Ovary (tissue), 3 donors: ENCODE measurements around the gene ALG14.

Experiments used
- EP300 ChIP-seq: sonication (generic); formaldehyde crosslinking; IDR thresholded peaks from one replicate; pipeline ENCODE4 v1.6.1; 2017; ENCODE audit warnings: antibody characterized with exemption
- TF ChIP-seq, protein P1 (sequence below), 3 donors: fragments of 450-650 bp in 2 of 3; fragments of 200-600 bp in 1 of 3; IDR thresholded peaks; one replicate each; pipeline versions ENCODE4 v1.5.1 to v1.8.0; 2016 to 2022; ENCODE audit warnings: antibody characterized with exemption in 3 of 3, mild to moderate bottlenecking in 1 of 3
- donor health status: DM: no; HTN: no; CAD: no.

DNA sequence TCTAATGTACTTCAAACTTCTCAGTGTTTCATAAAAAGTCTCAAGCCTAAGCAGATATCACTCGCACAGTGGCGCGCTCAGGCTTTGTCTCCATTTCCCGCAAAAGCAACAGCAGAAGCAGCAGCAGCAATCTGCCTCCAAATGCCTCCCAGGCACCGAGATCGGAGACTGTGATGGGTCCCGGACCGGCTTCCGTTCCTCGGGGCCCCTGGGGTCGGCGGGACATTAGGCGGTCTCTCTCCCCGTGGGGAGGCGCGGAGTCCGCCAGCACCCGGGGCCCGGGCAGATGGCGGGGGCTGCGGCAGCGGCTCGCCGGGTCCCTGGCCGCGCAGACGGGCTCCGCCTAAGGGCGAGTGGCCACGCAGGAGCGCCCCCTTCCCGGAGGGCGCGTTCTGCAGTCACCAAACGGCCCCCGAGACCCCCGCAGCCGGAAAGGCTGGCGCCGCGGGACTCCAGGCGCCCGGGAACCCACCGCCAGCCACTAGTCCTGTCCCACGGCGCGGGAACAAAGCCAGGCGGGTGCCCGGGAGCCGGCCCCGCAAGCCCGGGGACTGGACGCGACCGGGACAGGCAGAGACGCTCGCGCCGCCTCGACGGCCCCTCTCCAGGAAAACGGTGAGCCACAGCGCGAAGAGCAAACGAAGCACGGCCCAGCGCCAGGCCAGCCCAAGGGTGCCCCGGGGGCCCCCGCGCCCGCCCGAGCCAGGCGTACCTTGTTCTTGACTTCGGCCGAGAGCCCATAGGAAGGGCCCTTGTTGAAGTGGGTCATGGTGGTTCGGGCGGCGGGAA lies 146.4 kb downstream of the ALG14 start:
- TF ChIP-seq, protein P1, sequence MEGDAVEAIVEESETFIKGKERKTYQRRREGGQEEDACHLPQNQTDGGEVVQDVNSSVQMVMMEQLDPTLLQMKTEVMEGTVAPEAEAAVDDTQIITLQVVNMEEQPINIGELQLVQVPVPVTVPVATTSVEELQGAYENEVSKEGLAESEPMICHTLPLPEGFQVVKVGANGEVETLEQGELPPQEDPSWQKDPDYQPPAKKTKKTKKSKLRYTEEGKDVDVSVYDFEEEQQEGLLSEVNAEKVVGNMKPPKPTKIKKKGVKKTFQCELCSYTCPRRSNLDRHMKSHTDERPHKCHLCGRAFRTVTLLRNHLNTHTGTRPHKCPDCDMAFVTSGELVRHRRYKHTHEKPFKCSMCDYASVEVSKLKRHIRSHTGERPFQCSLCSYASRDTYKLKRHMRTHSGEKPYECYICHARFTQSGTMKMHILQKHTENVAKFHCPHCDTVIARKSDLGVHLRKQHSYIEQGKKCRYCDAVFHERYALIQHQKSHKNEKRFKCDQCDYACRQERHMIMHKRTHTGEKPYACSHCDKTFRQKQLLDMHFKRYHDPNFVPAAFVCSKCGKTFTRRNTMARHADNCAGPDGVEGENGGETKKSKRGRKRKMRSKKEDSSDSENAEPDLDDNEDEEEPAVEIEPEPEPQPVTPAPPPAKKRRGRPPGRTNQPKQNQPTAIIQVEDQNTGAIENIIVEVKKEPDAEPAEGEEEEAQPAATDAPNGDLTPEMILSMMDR (IDR thresholded peaks at IDR 0.05), result peak; percentile 17 to 72 (median 66)
- peak; percentile 16 for TF ChIP-seq EP300
